Smooth muscle cell (in vitro differentiated cells): ENCODE data around the gene HPGDS. TPM values are rescaled to one million over a fixed set of nuclear protein-coding genes. Genes with fewer than 3 reads are reported as not detected.

Experiments
- DNase-seq: peaks from one replicate; lab custom pipeline; 2025; ENCODE audit not compliant: unreplicated experiment; lab: John Stamatoyannopoulos, UW
- H2AFZ ChIP-seq: fragments of 200-600 bp; sonication (generic); 2 replicates; pipeline ENCODE4 v1.6.0; 2016; ENCODE audit warnings: antibody characterized with exemption, low read depth, mild to moderate bottlenecking
- H3F3A ChIP-seq: fragments of 200-600 bp; sonication (generic); 2 replicates; pipeline ENCODE4 v1.6.0; 2017; ENCODE audit warnings: antibody characterized with exemption, low read depth
- H3K27ac ChIP-seq: fragments of 200-600 bp; sonication (generic); 2 replicates; pipeline ENCODE4 v1.5.1; 2016; ENCODE audit warnings: low read depth, mild to moderate bottlenecking
- H3K27me3 ChIP-seq: fragments of 200-600 bp; sonication (generic); 2 replicates; pipeline ENCODE4 v1.6.1; 2016; ENCODE audit warnings: low read depth, mild to moderate bottlenecking
- H3K36me3 ChIP-seq: fragments of 200-600 bp; sonication (generic); 2 replicates; pipeline ENCODE4 v1.5.1; 2016; ENCODE audit warnings: low read depth
- H3K4me1 ChIP-seq: fragments of 200-600 bp; sonication (generic); 2 replicates; pipeline ENCODE4 v1.5.1; 2016; ENCODE audit warnings: low read depth
- H3K4me2 ChIP-seq: fragments of 200-600 bp; sonication (generic); 2 replicates; pipeline ENCODE4 v1.6.0; 2016; ENCODE audit warnings: mild to moderate bottlenecking
- H3K4me3 ChIP-seq: fragments of 200-600 bp; sonication (generic); 2 replicates; pipeline ENCODE4 v1.5.1; 2016; ENCODE audit warnings: mild to moderate bottlenecking
- H3K79me2 ChIP-seq: fragments of 200-600 bp; sonication (generic); 2 replicates; pipeline ENCODE4 v1.6.0; 2016; ENCODE audit warnings: low read depth, mild to moderate bottlenecking
- H3K9ac ChIP-seq: fragments of 200-600 bp; sonication (generic); 2 replicates; pipeline ENCODE4 v1.6.0; 2016; ENCODE audit warnings: low read depth
- H3K9me3 ChIP-seq: fragments of 200-600 bp; sonication (generic); replicated peaks from 2 replicates; pipeline ENCODE4 v1.5.1; 2016; ENCODE audit warnings: low read depth
- H4K20me1 ChIP-seq: fragments of 200-600 bp; sonication (generic); 2 replicates; pipeline ENCODE4 v1.6.0; 2016; ENCODE audit warnings: low read depth
- CTCF ChIP-seq: fragments of 200-600 bp; sonication (generic); IDR thresholded peaks from 2 replicates; pipeline ENCODE4 v1.5.1; 2017; ENCODE audit warnings: borderline replicate concordance, mild to moderate bottlenecking, antibody characterized with exemption; ENCODE audit not compliant: insufficient read depth, poor library complexity, severe bottlenecking
- WGBS: methylation state at CpG from one replicate; pipeline ENCODE4 v1.1.7; 2016; ENCODE audit warnings: low lambda C conversion rate; 5-methylcytosine and 5-hydroxymethylcytosine counted together
- polyA plus RNA-seq: library from polyadenylated mRNA; unstranded; fragments of >200 nt; fragmentation: Nextera tagmentation; extraction: Ambion mirVana; gene quantifications from 2 replicates; pipeline ENCODE4 v1.2.1, GENCODE V29; 2016
- total RNA-seq: library from RNA; depleted of rRNA; stranded (reverse); fragments of >200 nt; gene quantifications from 2 replicates; pipeline ENCODE4 v1.2.3, GENCODE V29; 2014

Gene HPGDS
- total and polyA plus RNA-seq, 2 experiments from 2014 or later, result not detected

GRCh38 chr4:94352996-94353395, 10.4 kb upstream of the HPGDS start:
- H3K9me3 ChIP-seq, result no peaks in the 10 kb centered on the region
- TF ChIP-seq CTCF, result no peak
- DNase-seq, result no peak
- H3K9ac ChIP-seq, result no peak overlapping the region
- no peaks in the 10 kb centered on the region for H3K4me1 ChIP-seq
- H3K27ac ChIP-seq, result no peak overlapping the region
- no peaks in the 10 kb centered on the region for H3K27me3 ChIP-seq
- H3K4me2 ChIP-seq, result no peak overlapping the region
- no peaks in the 10 kb centered on the region for H4K20me1 ChIP-seq
- H3F3A ChIP-seq, result peaks cover 10% of the 10 kb centered on the region
- no peaks in the 10 kb centered on the region for H3K36me3 ChIP-seq
- no peak overlapping the region for H2AFZ ChIP-seq
- WGBS, result 79% methylated on average over 2 of the region's 2 CpGs
- H3K4me3 ChIP-seq, result no peak overlapping the region
- H3K79me2 ChIP-seq, result no peaks in the 10 kb centered on the region

GRCh38 chr4:94352163-94352562, 9.5 kb upstream of the HPGDS start:
- Histone ChIP-seq H2AFZ (no peak overlapping the region), H3K36me3 (no peaks in the 10 kb centered on the region), H3K27ac (no peak overlapping the region), H3K9ac (no peak overlapping the region), H3K4me1 (no peaks in the 10 kb centered on the region), H3F3A (peaks cover 10% of the 10 kb centered on the region), H3K27me3 (no peaks in the 10 kb centered on the region), H3K9me3 (no peaks in the 10 kb centered on the region), H4K20me1 (no peaks in the 10 kb centered on the region), H3K4me2 (no peak overlapping the region), H3K4me3 (no peak overlapping the region), H3K79me2 (no peaks in the 10 kb centered on the region)
- WGBS, result 77% methylated on average over 4 of the region's 4 CpGs
- TF ChIP-seq CTCF, result no peak
- no peak for DNase-seq

GRCh38 chr4:94351319-94351718, 8.7 kb upstream of the HPGDS start:
- WGBS, result 56% methylated on average over 1 of the region's 1 CpG
- Histone ChIP-seq H3K27ac (no peak overlapping the region), H3K9ac (no peak overlapping the region), H3K4me2 (no peak overlapping the region), H3F3A (peaks cover 10% of the 10 kb centered on the region), H3K27me3 (no peaks in the 10 kb centered on the region), H4K20me1 (no peaks in the 10 kb centered on the region), H3K9me3 (no peaks in the 10 kb centered on the region), H3K4me1 (no peaks in the 10 kb centered on the region), H3K4me3 (no peak overlapping the region), H3K36me3 (no peaks in the 10 kb centered on the region), H3K79me2 (no peaks in the 10 kb centered on the region), H2AFZ (no peak overlapping the region)
- DNase-seq, result no peak
- no peak for TF ChIP-seq CTCF

- WGBS, result 72% methylated on average over 8 of the region's 8 CpGs
- Histone ChIP-seq H3K79me2 (no peaks in the 10 kb centered on the region), H3K4me3 (no peak overlapping the region), H3K4me1 (no peaks in the 10 kb centered on the region), H4K20me1 (no peaks in the 10 kb centered on the region), H3K9ac (no peak overlapping the region), H3K36me3 (no peaks in the 10 kb centered on the region), H3K27me3 (no peaks in the 10 kb centered on the region), H2AFZ (no peak overlapping the region), H3F3A (peaks cover 10% of the 10 kb centered on the region), H3K9me3 (no peaks in the 10 kb centered on the region), H3K4me2 (no peak overlapping the region), H3K27ac (peak overlapping the region; percentile 42)
- DNase-seq, result no peak
- TF ChIP-seq CTCF, result no peak
Observed at GRCh38 chr4:94350095-94350494, 7.5 kb upstream of the HPGDS start.
